Measurements from ENCODE around the gene ATP9A.
"Not testable (repeated sequence)": the region's sequence is repeated elsewhere in the genome, so short reads cannot be mapped to it uniquely, and the experiment has no call there.

ATP9A gene

GRCh38 chr20:51753220-51753619, 15.0 kb downstream of the ATP9A start:
- not testable (repeated sequence) for DNase-seq (ENCODE audit: low read depth in 2 of 2)

GRCh38 chr20:51752343-51752951, 15.7 kb downstream of the ATP9A start:
- DNase-seq (ENCODE audit: low read depth in 2 of 2): no peak

- no peak for DNase-seq (ENCODE audit: low read depth in 2 of 2)
Measured at GRCh38 chr20:51750770-51751388, 17.3 kb downstream of the ATP9A start.

DNA sequence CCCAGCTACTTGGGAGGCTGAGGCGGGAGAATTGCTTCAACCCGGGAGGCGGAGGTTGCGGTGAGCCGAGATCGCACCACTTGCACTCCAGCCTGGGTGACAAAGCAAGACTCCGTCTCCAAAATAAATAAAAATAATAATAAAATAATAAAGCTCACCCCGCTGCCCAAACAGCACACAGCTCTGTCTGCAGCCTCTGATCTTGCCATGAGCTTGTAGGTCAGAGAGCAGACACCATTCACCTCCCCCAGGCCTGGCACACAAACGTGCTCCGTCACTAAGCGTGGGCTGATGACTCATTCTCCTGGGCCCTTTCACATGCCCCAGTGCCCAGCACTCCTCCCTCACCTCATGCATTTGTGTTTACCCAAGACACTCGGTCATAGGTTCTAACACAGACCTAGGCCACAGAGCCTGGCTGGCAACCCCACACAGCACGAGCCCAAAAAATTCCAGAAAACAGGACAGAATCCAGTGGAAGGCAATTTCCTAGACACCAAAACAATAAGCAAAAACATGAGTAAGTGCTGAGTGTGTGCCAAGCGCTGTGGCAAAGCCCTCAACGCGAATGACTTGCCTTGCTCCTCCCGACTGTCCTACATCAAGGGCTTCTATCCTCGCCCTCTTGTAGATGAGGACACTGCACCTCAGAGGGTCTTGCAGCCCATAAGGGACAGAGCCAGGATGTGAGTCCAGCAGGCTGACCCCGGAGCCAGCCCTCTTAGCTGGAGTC, 18.0 kb downstream of the ATP9A start:
- no peak for DNase-seq (ENCODE audit: low read depth in 2 of 2)

- DNase-seq (ENCODE audit: low read depth in 2 of 2): no peak
Measured at GRCh38 chr20:51749674-51750036, 18.5 kb downstream of the ATP9A start.

GRCh38 chr20:51747182-51747911, 20.8 kb downstream of the ATP9A start:
- no peak for DNase-seq (ENCODE audit: low read depth in 2 of 2)

GRCh38 chr20:51745804-51746203, 22.4 kb downstream of the ATP9A start:
- DNase-seq (ENCODE audit: low read depth in 2 of 2): no peak

DNA sequence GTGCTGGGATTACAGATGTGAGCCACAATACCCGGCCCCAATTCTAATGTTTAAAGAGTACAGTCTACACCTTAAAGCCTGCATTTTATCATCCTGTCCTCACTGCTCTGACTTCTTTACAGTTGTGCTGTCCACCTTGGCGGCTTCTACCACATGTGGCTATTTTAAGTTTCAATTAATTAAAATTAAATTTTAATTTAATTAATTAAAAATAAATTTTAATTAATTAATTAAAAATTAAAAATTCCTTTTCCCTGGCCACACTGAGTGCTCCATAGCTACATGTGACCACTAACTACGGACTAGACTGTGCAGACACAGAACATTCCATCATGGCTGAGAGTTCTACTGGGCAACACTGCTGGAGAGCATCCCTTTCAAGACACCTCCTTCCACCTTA, 27.4 kb downstream of the ATP9A start:
- DNase-seq (ENCODE audit: low read depth in 2 of 2): no peak

DNA sequence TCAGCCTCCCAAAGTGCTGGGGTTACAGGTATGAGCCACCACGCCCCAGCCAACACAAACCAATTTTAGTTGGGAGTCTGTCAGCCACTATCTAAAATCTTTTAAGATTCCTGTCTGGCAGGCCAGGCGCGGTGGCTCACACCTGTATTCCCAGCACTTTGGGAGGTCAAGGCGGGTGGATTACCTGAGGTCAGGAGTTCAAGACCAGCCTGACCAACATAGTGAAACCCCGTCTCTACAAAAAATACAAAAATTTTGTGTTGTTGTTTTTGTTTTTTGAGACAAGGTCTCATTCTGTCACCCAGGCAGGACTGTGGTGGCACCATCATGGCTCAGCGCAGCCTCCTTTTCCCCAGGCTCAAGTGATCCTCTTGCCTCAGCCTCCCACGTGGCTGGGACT, 27.9 kb downstream of the ATP9A start:
- DNase-seq (ENCODE audit: low read depth in 2 of 2): not testable (repeated sequence)

DNA sequence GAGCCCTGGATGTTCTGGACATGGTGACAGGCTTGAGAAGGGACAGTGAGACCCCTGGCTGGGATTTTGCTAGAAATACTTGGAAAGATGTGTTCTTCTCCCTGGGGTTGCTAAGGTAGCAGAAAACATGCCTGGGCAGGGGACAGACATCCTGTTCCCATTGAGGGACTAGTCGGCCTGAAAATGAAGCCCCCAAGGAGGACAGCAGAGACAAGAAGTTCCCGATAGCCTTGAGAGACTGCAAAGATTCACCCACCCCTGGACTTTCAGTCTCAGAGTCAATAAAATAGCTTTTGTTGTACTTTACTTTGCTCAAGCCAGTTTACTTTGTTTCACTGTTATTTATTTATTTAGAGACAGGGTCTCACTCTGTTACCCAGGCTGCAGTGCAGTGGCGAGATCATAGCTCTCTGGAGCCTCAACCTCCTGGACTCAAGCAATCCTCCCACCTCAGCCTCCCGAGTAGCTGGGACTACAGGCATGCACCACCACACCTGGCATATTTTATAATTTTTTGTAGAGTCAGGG, 28.4 kb downstream of the ATP9A start:
- DNase-seq (ENCODE audit: low read depth in 2 of 2): no peak

GRCh38 chr20:51738877-51739447, 29.2 kb downstream of the ATP9A start:
- DNase-seq (ENCODE audit: low read depth in 2 of 2): no peak

GRCh38 chr20:51738261-51738660, 29.9 kb downstream of the ATP9A start:
- not testable (repeated sequence) for DNase-seq (ENCODE audit: low read depth in 2 of 2)

- no peak for DNase-seq (ENCODE audit: low read depth in 2 of 2)
Measured at GRCh38 chr20:51736947-51737346, 31.2 kb downstream of the ATP9A start.

- DNase-seq (ENCODE audit: low read depth in 2 of 2): no peak
Measured at GRCh38 chr20:51735728-51736600, 32.2 kb downstream of the ATP9A start.

- no peak for DNase-seq (ENCODE audit: low read depth in 2 of 2)
Measured at GRCh38 chr20:51734876-51735720, 33.1 kb downstream of the ATP9A start.

DNA sequence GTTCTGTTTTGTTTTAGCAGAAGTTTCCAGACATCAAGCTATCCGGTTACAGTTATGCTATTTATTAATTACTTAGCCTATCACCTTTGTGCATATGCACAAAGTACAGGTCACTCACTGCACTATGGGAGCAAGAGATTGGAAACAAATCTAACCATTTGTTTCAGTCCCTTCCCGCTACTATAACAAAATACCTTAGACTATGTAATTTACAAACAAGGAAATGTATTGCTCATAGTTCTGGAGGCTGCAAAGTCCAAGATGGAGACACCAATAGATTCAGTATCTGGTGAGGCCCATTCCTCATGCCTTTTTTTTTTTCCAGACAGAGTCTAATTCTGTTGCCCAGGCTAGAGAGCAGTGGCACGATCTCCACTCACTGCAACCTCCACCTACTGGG, 35.1 kb downstream of the ATP9A start:
- DNase-seq (ENCODE audit: low read depth in 2 of 2): no peak

GRCh38 chr20:51732096-51732791, 35.9 kb downstream of the ATP9A start:
- no peak for DNase-seq (ENCODE audit: low read depth in 2 of 2)

DNA sequence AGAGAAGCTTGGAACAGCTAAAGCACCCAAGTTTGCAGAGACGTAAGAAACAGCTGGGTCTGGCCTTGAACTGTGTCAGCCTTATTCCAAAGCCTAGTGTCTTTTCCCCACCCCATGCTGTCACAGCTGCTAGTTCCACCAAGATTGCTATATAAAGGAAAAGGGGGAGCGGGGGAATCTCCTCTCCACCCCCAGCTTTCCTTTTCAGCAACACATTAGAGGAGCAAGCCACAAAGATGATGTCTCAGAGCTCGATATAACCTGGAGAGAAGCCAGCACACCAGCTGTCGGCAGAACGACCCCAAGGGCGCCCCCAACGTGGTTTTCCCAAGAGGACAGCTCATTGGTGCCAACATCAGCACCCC, 36.5 kb downstream of the ATP9A start:
- no peak for DNase-seq (ENCODE audit: low read depth in 2 of 2)

GRCh38 chr20:51729771-51730170, 38.4 kb downstream of the ATP9A start:
- DNase-seq (ENCODE audit: low read depth in 2 of 2): no peak

Measured in stimulated activated CD8-positive, alpha-beta memory T cell treated with anti-CD3 and anti-CD28 coated beads, Interleukin-7, amount 100 ng/mL, for 1 hour (primary cell).